Osteocyte (in vitro differentiated cells): ENCODE measurements around the gene GALNT9. TPM values are rescaled to one million over a fixed set of nuclear protein-coding genes. Genes with fewer than 3 reads are reported as not detected.

Source experiments
- DNase-seq: peaks from one replicate; pipeline ENCODE4 v3.0.0; 2021; ENCODE audit warnings: mixed read lengths; ENCODE audit not compliant: unreplicated experiment; ENCODE audit errors: extremely low spot score
- H3K27ac Mint-ChIP-seq: one replicate; pipeline ENCODE4 v1.8.0; 2021; ENCODE audit warnings: mild to moderate bottlenecking, mixed read lengths; ENCODE audit not compliant: unreplicated experiment
- H3K27me3 Mint-ChIP-seq: one replicate; pipeline ENCODE4 v1.8.0; 2021; ENCODE audit warnings: mixed read lengths; ENCODE audit not compliant: unreplicated experiment
- H3K36me3 Mint-ChIP-seq: one replicate; pipeline ENCODE4 v1.8.0; 2021; ENCODE audit warnings: mixed read lengths; ENCODE audit not compliant: unreplicated experiment
- H3K4me1 Mint-ChIP-seq: one replicate; pipeline ENCODE4 v1.8.0; 2021; ENCODE audit warnings: mixed read lengths; ENCODE audit not compliant: unreplicated experiment
- H3K4me3 Mint-ChIP-seq: one replicate; pipeline ENCODE4 v1.8.0; 2021; ENCODE audit warnings: mild to moderate bottlenecking, moderate library complexity, mixed read lengths; ENCODE audit not compliant: unreplicated experiment
- H3K9me3 Mint-ChIP-seq: one replicate; pipeline ENCODE4 v1.8.0; 2021; ENCODE audit warnings: mixed read lengths; ENCODE audit not compliant: unreplicated experiment
- total RNA-seq: library from RNA; stranded (reverse); gene quantifications from 2 replicates; pipeline ENCODE4 v1.2.1, GENCODE V29; 2021
- TF ChIP-seq, protein P1 (sequence below): fragments of 200-600 bp; sonication (generic); IDR thresholded peaks from 2 replicates; pipeline ENCODE4 v1.5.0; 2021; ENCODE audit warnings: antibody characterized with exemption, mild to moderate bottlenecking, moderate library complexity

GALNT9 gene
- total RNA-seq, 1 donor from 2014 or later: not detected

GRCh38 chr12:132308853-132309595 lies 20.4 kb downstream of the GALNT9 start:
- no peak overlapping the region for H3K4me3 Mint-ChIP-seq
- H3K4me1 Mint-ChIP-seq: no peaks in the 10 kb centered on the region
- DNase-seq: no peak
- TF ChIP-seq, protein P1, sequence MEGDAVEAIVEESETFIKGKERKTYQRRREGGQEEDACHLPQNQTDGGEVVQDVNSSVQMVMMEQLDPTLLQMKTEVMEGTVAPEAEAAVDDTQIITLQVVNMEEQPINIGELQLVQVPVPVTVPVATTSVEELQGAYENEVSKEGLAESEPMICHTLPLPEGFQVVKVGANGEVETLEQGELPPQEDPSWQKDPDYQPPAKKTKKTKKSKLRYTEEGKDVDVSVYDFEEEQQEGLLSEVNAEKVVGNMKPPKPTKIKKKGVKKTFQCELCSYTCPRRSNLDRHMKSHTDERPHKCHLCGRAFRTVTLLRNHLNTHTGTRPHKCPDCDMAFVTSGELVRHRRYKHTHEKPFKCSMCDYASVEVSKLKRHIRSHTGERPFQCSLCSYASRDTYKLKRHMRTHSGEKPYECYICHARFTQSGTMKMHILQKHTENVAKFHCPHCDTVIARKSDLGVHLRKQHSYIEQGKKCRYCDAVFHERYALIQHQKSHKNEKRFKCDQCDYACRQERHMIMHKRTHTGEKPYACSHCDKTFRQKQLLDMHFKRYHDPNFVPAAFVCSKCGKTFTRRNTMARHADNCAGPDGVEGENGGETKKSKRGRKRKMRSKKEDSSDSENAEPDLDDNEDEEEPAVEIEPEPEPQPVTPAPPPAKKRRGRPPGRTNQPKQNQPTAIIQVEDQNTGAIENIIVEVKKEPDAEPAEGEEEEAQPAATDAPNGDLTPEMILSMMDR: no peak
- peaks cover 13% of the 10 kb centered on the region for H3K9me3 Mint-ChIP-seq
- no peaks in the 10 kb centered on the region for H3K36me3 Mint-ChIP-seq
- no peak overlapping the region for H3K27ac Mint-ChIP-seq
- peaks cover 6% of the 10 kb centered on the region for H3K27me3 Mint-ChIP-seq

GRCh38 chr12:132307976-132308852 lies 21.2 kb downstream of the GALNT9 start:
- DNase-seq: no peak
- H3K9me3 Mint-ChIP-seq: peaks cover 13% of the 10 kb centered on the region
- no peaks in the 10 kb centered on the region for H3K4me1 Mint-ChIP-seq
- H3K4me3 Mint-ChIP-seq: no peak overlapping the region
- H3K27me3 Mint-ChIP-seq: peaks cover 6% of the 10 kb centered on the region
- TF ChIP-seq, protein P1: no peak
- no peaks in the 10 kb centered on the region for H3K36me3 Mint-ChIP-seq
- no peak overlapping the region for H3K27ac Mint-ChIP-seq

DNA sequence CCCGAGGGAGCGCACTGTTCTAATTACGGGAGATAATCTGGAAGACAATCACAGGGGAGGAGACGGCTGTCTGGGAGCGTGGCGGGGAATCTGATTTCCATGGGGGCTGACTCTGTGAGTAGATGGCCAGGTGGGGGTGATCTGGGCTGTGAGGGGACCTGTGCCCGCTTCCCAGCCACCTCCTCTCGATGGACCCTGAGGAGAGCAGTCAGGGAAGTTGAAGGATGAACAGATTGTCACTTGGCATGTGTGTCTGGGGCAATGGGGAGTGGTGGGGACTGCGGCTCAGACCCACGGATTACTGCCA lies 22.6 kb downstream of the GALNT9 start:
- H3K27ac Mint-ChIP-seq: no peak overlapping the region
- H3K4me3 Mint-ChIP-seq: no peak overlapping the region
- no peak for DNase-seq
- no peaks in the 10 kb centered on the region for H3K36me3 Mint-ChIP-seq
- H3K27me3 Mint-ChIP-seq: peaks cover 6% of the 10 kb centered on the region
- no peaks in the 10 kb centered on the region for H3K4me1 Mint-ChIP-seq
- TF ChIP-seq, protein P1: no peak
- H3K9me3 Mint-ChIP-seq: peaks cover 11% of the 10 kb centered on the region

- H3K36me3 Mint-ChIP-seq: no peaks in the 10 kb centered on the region
- DNase-seq: no peak
- H3K4me1 Mint-ChIP-seq: no peaks in the 10 kb centered on the region
- no peak overlapping the region for H3K4me3 Mint-ChIP-seq
- no peak overlapping the region for H3K27ac Mint-ChIP-seq
- H3K9me3 Mint-ChIP-seq: peaks cover 5% of the 10 kb centered on the region
- H3K27me3 Mint-ChIP-seq: peaks cover 6% of the 10 kb centered on the region
- TF ChIP-seq, protein P1: no peak
These were observed 23.2 kb downstream of the GALNT9 start for GRCh38 chr12:132305991-132306884.
